Panc1 (cell line): ENCODE measurements around the gene GH2. TPM values are rescaled to one million over a fixed set of nuclear protein-coding genes. Genes with fewer than 3 reads are reported as not detected.
"Not testable (repeated sequence)": the region's sequence is repeated elsewhere in the genome, so short reads cannot be mapped to it uniquely, and the experiment has no call there.

Experiments used
- ATAC-seq: fragments of 200-7000 bp; cut with Tn5 transposase; 2 replicates; pipeline ENCODE4 v1.9.1; 2020; ENCODE audit warnings: mild to moderate bottlenecking, moderate library complexity
- BruUV-seq: library from RNA; stranded (reverse); fragments of 400-500 nt; replicated peaks from 2 replicates; lab custom pipeline; 2021; lab: Mats Ljungman, UMichigan
- CTCF ChIA-PET: fragments of 300-600 bp; sonication (Branson Sonifier 250); formaldehyde crosslinking; loops from one replicate; lab custom pipeline; 2022; ENCODE audit warnings: antibody characterized with exemption; lab: Charles Lee
- POLR2A ChIA-PET: fragments of 300-600 bp; sonication (Branson Sonifier 250); formaldehyde crosslinking; loops from one replicate; lab custom pipeline; 2022; ENCODE audit warnings: antibody characterized with exemption; lab: Charles Lee
- DNase-seq: peaks from one replicate; pipeline ENCODE4 v3.0.0-alpha.2; 2010; ENCODE audit warnings: low read depth, low spot score
- H3K27ac ChIP-seq: 2 replicates; pipeline ENCODE4 v1.5.1; 2011; ENCODE audit warnings: mild to moderate bottlenecking, low read length, inconsistent platforms
- H3K27me3 ChIP-seq: fragments of 200-500 bp; sonication (Bioruptor generic); 2 replicates; pipeline ENCODE4 v1.6.0; 2014; ENCODE audit warnings: low read length, inconsistent platforms; ENCODE audit not compliant: control insufficient read depth, insufficient read depth
- H3K36me3 ChIP-seq: fragments of 200-500 bp; sonication (Bioruptor generic); 2 replicates; pipeline ENCODE4 v1.5.1; 2014; ENCODE audit warnings: inconsistent platforms, mild to moderate bottlenecking, low read length, moderate library complexity; ENCODE audit not compliant: control insufficient read depth, insufficient read depth
- H3K4me1 ChIP-seq: 2 replicates; pipeline ENCODE4 v1.5.1; 2011; ENCODE audit warnings: inconsistent platforms, mild to moderate bottlenecking, low read length, moderate library complexity; ENCODE audit not compliant: control insufficient read depth, insufficient read depth
- H3K4me3 ChIP-seq, 2 experiments: 2 replicates each; pipeline ENCODE4 v1.5.1; 2011 to 2012; ENCODE audit warnings: low read depth in 2 of 2, low read length in 2 of 2, mild to moderate bottlenecking in 2 of 2, inconsistent platforms in 1 of 2, moderate library complexity in 1 of 2
- H3K9me3 ChIP-seq: fragments of 200-500 bp; sonication (Bioruptor generic); 2 replicates; pipeline ENCODE4 v1.5.1; 2014; ENCODE audit warnings: low read depth, mild to moderate bottlenecking, inconsistent platforms, low read length, moderate library complexity; ENCODE audit not compliant: control insufficient read depth, insufficient read depth
- CTCF ChIP-seq: fragments of 450-650 bp; IDR thresholded peaks from 2 replicates; pipeline ENCODE4 v1.5.1; 2017; ENCODE audit warnings: mild to moderate bottlenecking
- POLR2AphosphoS5 ChIP-seq: IDR thresholded peaks from 2 replicates; pipeline ENCODE4 v1.6.1; 2012; ENCODE audit warnings: mild to moderate bottlenecking, low read depth, low read length, moderate library complexity
- REST ChIP-seq, 2 experiments: IDR thresholded peaks; 2 replicates each; pipeline ENCODE4 v1.6.1; 2011 to 2012; ENCODE audit warnings: low read depth in 2 of 2, control low read depth in 1 of 2, low read length in 1 of 2, mild to moderate bottlenecking in 1 of 2, moderate library complexity in 1 of 2; ENCODE audit not compliant: insufficient read depth in 1 of 2
- SIN3A ChIP-seq: IDR thresholded peaks from 2 replicates; pipeline ENCODE4 v1.6.1; 2012; ENCODE audit warnings: low read depth, mild to moderate bottlenecking, low read length, moderate library complexity, borderline replicate concordance; ENCODE audit not compliant: insufficient read depth
- TCF7L2 ChIP-seq: IDR thresholded peaks from 2 replicates; pipeline ENCODE4 v1.6.1; 2011; ENCODE audit warnings: mild to moderate bottlenecking, low read depth, low read length, inconsistent platforms
- in situ Hi-C: cut with HindIII; loops from 2 replicates; pipeline ENCODE4 v1.10.0; 2016; ENCODE audit warnings: low sequenced_read_pairs, low pct_unique_long_range_greater_than_20kb
- intact Hi-C: fragments of 100-400 bp; cut with micrococcal nuclease; formaldehyde crosslinking; loops from one replicate; pipeline ENCODE4 v1.10.0; 2022; ENCODE audit not compliant: unreplicated experiment
- total RNA-seq: library from RNA; stranded (reverse); gene quantifications from one replicate; pipeline ENCODE4 v1.2.1, GENCODE V29; 2021; ENCODE audit not compliant: unreplicated experiment

Gene GH2
- total RNA-seq, 1 experiment from 2014 or later, result not detected

- H3K36me3 ChIP-seq, result no peaks in the 10 kb centered on the region
- no peak overlapping the region for H3K27ac ChIP-seq
- no peak for TF ChIP-seq REST (IDR thresholded peaks at IDR 0.05; ENCODE audit: insufficient read depth in 1 of 2, low read depth in 2 of 2, low read length in 1 of 2)
- TF ChIP-seq TCF7L2, result no peak
- TF ChIP-seq POLR2AphosphoS5, result no peak
- no peak for TF ChIP-seq SIN3A
- no peak for TF ChIP-seq CTCF
- in situ Hi-C loops (no loop called here), intact Hi-C loops (no loop called here)
- ChIA-PET POLR2A (no interaction called here), CTCF (no interaction called here)
- H3K4me3 ChIP-seq, result no peak overlapping the region
- no peak for ATAC-seq
- no peak for DNase-seq
- H3K27me3 ChIP-seq, result no peaks in the 10 kb centered on the region
- H3K9me3 ChIP-seq, result no peaks in the 10 kb centered on the region
- no peaks in the 10 kb centered on the region for H3K4me1 ChIP-seq
- BruUV-seq, result no TSS peak
Measured at GRCh38 chr17:63880706-63881105, 1.0 kb downstream of the GH2 start.

GRCh38 chr17:63878413-63878812 lies 3.3 kb downstream of the GH2 start:
- H3K27me3 ChIP-seq, in situ Hi-C loops, H3K9me3 ChIP-seq, H3K4me3 ChIP-seq, CTCF ChIA-PET, H3K27ac ChIP-seq, DNase-seq, H3K36me3 ChIP-seq, H3K4me1 ChIP-seq, POLR2A ChIA-PET, BruUV-seq, ATAC-seq, intact Hi-C loops: not testable (repeated sequence)

GRCh38 chr17:63874693-63875092 lies 7.1 kb downstream of the GH2 start:
- CTCF ChIA-PET, result interaction anchor here (0.7 kb wide), 1 partner anchor 14 kb away, joined by 3 read pairs; no protein-coding TSS in a partner anchor
- intact Hi-C loops, ATAC-seq: not testable (repeated sequence)

More at GRCh38 chr17:63874693-63875092, 7.1 kb downstream of the GH2 start:
- H3K27me3 ChIP-seq, in situ Hi-C loops, H3K36me3 ChIP-seq, DNase-seq, H3K4me1 ChIP-seq, H3K9me3 ChIP-seq, BruUV-seq, H3K27ac ChIP-seq, H3K4me3 ChIP-seq, POLR2A ChIA-PET: not testable (repeated sequence)
